ENCODE data around the gene PTPRH.

GRCh38 chr19:55232986-55233385, 23.7 kb upstream of the PTPRH start:
- TF ChIP-seq CTCF (IDR thresholded peaks at IDR 0.05; ENCODE audit: insufficient read depth, low read length): no peak
- TF ChIP-seq POLR2AphosphoS5 (IDR thresholded peaks at IDR 0.05; ENCODE audit: low read depth): no peak

All from HL-60 (cell line).